Measurements from ENCODE around the gene GMIP.
A peak's percentile ranks its signal among the peaks of the same experiment; 100 is the strongest.
"Not testable (repeated sequence)": the region's sequence is repeated elsewhere in the genome, so short reads cannot be mapped to it uniquely, and the experiment has no call there.

Gene GMIP

GRCh38 chr19:19634516-19635312, 8.7 kb downstream of the GMIP start:
- no peak for DNase-seq (ENCODE audit: low spot score)

DNA sequence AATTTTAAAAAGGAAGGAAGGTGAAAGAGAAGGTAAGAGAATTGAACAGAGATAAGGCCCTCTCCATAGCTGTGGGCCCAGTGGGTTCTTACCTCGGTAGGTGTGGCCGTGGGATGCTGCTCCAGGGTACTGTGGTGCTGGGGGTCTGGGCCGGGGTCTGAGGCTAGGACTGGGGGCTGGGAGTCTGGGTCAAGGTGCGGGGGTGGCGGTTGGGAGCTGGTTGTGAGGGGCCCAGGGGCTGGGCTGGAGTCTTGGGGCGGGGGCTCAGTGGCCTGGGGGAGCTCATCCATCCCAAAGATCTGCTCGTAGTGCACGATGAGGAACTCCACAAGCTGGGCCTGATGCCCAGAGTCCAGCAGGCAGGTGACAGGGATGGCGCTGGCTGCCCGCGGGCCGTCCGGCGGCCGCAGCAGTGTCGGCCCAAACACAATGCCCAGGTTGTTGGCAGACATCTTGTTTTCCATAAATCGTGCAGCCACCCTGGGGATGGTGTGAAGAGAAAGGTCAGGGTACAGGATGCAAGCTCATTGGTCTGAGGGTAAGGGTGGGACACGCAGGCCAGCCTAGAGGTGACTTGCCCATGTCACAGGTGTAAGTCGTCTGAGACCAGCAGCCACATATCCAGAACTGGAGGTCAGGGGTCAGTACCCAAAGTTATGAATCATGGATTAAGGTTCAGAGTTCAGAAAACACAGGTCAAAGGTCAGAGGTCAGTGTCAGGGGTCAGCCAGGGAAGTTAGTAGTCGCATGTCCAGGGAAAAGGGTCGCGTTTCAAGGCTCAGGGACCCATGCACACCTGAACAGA, 9.5 kb downstream of the GMIP start:
- DNase-seq (ENCODE audit: low spot score) = no peak

- no peak for DNase-seq (ENCODE audit: low spot score)
Observed at GRCh38 chr19:19632661-19633060, 10.8 kb downstream of the GMIP start.

GRCh38 chr19:19631346-19631745, 12.1 kb downstream of the GMIP start:
- DNase-seq (ENCODE audit: low spot score) = no peak

GRCh38 chr19:19630426-19630825, 13.0 kb downstream of the GMIP start:
- no peak for DNase-seq (ENCODE audit: low spot score)

- no peak for DNase-seq (ENCODE audit: low spot score)
Observed at GRCh38 chr19:19630062-19630414, 13.4 kb downstream of the GMIP start.

DNA sequence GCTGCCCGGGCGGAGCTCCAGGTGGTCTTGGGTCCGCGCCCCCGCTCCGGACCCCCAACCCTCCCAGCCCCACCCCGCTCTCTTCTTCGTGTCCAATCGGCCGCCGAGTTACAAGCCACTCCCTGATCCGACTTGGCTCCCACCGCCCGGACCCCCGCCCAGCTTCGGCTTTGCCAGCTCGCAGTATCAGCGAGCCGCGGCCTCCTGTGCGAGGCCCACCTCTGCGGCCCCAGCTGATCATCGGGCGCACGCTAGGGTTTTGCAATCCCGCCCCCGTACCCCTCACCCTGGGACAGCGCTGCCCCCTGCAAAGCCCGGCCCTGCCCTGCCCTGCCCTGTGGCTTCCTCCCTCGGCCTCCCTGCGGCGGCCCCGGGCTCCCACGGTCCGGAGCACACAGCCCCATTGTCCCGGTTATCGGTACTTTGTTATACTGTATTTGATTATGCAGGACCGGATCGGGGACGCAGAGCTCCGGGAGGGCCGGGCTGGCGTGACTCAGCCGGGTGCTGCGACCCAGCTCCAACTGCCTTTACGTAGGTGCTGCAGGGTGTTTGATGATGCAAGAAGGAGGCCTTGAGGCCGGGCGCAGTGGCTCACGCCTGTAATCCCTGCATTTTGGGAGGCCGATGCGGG, 14.8 kb downstream of the GMIP start:
- DNase-seq (ENCODE audit: low spot score) = no peak

DNA sequence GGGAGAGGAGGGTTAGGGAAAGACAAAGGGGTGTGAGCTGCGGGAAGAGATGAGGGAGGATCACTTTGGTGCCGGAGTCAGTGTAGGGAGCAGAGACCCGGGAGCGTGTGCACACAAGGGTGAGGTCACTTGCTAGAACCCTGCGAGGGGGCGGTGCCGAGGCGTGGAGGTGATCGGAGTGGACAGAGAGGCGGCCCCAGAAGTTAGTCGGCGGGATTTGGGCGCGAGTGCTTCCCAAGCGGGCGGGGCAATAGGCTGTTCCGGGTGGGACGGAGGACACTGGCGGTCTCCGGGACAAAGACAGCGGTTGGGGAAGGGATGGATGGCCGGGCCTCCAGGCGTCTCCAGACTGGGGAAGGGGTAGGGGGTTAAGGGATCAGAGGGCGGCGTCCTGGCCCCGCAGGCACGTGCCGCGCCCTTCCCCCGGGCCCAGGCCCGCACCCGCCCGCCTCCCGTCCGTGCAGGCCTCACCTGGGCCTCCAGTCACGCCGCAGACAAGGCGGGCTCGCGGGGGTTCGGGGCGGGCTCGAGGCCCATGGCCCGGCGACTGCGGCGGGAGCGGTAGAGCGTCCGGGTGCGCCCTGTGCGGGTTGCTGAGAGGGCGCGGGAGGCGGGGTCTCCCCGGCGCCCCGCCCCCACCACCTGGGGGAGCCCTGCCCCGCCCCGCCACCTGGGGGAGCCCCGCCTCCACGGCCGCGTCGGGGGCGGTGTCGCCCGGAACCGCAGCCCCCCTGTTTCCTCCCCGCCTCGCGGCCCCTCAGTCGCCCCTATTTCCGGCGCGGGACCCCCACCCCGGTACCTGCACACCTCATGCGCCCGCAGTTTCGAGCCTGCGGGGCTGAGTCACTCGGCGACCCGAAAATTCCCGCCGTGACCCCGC, 15.6 kb downstream of the GMIP start, which contains the start of gene LPAR2:
Gene LPAR2 (minus strand): TSS at position 600 of the 880 bp plus-strand sequence. CDS start 945 bp downstream, outside the sequence.
- DNase-seq (ENCODE audit: low spot score) = no peak

GRCh38 chr19:19626516-19627472, 16.7 kb downstream of the GMIP start:
- no peak for DNase-seq (ENCODE audit: low spot score)

DNA sequence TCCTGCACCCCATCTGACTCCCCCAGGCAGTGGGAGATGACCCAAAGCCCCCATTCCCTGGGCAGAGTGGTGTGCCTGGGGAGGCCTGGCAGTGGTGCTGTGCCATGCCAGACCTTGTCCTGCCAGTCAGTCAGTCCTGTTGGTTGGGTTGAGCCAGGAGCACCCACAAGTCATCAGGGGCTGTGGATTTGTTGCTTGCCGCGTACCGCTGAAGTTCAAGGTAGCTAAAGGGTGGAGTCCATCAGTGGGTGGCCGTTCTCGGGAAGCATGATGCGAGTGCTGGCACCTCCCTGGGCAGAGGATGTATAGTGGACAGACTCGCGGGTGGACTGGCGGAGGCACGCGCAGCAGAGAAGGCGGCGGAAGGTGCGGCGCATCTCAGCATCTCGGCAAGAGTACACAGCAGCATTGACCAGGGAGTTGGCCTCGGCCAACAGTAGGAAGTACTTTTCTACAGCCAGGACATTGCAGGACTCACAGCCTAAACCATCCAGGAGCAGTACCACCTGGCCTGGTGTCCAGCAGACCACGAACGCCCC, 19.4 kb downstream of the GMIP start:
- DNase-seq (ENCODE audit: low spot score) = no peak

- DNase-seq (ENCODE audit: low spot score) = no peak
Observed at GRCh38 chr19:19623383-19623782, 20.1 kb downstream of the GMIP start.

- DNase-seq (ENCODE audit: low spot score) = no peak
Observed at GRCh38 chr19:19619849-19620210, 23.6 kb downstream of the GMIP start.

DNA sequence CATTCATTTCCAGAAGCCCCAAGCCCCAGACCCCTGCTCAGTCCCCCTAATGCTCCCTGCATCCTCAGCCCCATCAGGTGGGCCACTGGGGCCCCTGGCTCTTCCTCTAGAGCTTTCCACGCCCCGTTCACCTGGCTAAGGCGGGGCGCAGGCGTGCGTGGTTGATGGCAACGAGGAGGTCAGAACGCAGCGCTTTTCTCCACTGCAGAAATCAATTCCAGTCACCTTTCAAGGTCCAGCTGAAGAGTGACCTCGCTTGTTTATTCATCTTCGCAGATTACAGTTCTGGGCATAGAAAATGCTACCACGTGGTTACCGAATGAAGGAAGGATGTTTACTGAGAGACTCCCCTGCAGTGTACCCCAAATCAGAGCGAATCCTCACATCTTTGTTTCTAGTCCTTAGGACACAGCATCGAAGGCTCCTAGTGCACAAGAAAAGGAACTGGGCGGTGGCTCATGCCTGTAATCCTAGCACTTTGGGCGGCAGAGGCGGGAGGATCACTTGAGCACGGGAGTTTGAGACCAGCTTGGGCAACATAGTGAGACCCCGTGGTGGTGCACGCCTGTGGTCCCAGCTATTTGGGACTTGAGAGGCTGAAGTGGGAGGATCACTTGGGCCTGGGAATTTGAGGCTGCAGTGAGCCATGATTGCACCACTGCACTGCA, 24.1 kb downstream of the GMIP start:
- DNase-seq (ENCODE audit: low spot score) = no peak

DNA sequence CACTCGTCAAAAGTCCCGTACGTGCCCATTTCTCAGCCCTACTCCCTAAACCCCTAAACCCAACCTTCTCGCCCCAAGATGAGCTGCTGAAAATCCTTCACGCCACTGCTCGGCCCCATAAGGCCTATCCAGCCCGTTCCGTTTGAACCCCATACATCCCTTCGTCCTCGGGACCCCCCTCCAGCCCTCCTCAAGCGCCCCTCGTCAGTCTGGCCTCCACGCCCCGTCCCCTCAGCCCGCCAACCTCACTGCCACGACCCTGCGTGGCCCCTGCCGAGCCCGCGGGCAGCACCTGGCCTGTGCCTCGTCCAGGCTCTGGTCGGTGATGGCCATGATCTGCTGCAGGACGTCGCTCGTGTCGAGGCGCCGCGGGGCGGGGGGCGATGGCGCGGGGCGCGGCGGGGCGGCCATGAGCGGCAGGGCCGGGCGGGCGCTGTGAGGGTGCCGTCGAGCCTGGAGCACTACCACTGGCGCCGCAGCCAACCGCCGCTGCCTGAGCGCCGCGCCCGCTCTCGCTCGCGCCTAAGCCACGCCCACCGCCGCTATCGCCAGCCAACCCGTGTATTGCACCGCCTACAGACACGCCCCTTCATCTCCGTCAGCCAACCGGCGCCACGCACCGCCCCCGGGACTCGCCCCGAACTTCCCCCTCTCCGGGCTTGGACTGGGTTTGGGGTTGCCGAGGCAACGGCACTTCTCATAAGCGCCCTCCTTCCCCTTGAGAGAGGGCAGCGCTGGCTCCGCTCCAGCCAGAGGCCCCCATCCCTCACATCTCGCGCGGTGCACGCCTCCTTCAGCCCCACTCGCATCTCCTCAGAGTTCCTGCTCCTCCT, 25.0 kb downstream of the GMIP start, which contains the start of gene PBX4:
Gene PBX4 (minus strand): TSS at position 469 of the 833 bp plus-strand sequence. CDS start 58 bp downstream, at position 411.
- DNase-seq (ENCODE audit: low spot score) = peak; percentile 76

DNA sequence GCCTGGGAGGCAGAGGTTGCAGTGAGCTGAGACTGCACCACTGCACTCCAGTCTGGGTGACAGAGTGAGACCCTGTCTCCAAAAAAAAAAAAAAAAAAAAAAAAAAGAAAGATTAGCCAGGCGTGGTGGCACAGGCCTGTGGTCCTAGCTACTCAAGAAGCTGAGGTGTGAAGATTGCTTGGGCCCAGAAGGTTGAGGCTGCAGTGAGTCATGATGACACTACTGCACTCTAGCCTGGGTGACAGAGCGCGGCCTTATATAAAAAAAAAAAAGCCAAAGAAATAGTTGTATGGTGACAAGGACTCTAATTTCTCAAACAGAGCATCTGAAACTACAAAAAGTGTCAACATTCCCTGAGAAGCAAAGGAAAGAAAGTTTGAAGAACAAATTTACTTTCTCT, 28.4 kb downstream of the GMIP start:
- no peak for DNase-seq (ENCODE audit: low spot score)

DNA sequence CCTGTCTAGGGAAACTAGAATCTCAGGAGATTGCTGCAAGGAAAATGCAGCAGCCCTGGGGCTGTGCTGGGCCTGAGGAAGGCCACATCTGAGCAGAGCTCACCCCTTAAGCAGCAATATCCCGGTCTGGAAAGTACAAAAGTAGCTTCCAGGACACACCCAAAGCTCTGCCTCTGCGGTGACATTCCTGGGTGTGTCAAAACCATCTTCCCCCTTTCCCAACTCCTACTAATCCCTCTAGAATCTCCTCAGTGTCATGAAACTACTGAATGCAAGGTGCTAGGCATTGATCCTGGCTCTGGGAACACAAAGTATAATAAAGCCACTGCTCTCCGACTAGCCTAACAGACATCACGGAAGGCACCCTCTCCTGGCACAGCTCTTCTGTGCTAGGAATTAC, 30.0 kb downstream of the GMIP start:
- DNase-seq (ENCODE audit: low spot score) = no peak

- no peak for DNase-seq (ENCODE audit: low spot score)
Observed at GRCh38 chr19:19610376-19611202, 32.9 kb downstream of the GMIP start.

DNA sequence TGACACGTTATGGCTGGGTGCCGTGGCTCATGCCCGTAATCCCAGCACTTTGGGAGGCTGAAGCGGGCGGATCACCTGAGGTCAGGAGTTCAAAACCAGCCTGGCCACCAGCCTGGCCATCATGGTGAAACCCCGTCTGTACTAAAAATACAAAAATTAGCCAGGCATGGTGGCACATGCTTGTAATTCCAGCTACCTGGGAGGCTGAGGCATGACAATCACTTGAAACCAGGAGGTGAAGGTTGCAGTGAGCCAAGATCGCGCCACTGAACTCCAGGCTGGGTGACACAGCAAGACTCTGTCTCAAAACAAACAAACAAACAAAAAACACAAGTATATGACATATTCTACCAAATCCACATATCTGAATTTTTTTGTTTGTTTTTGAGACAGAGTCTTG, 36.8 kb downstream of the GMIP start:
- DNase-seq (ENCODE audit: low spot score) = not testable (repeated sequence)
